Activated gamma-delta T cell treated with anti-CD3 and anti-CD28 coated beads, Interleukin-2, amount 50 U/mL, for 16 hours (primary cell): ENCODE data around the gene AKR1D1.
"Not testable (repeated sequence)": the region's sequence is repeated elsewhere in the genome, so short reads cannot be mapped to it uniquely, and the experiment has no call there.

ENCODE experiments used
- DNase-seq: peaks from one replicate; pipeline ENCODE4 v3.0.0-alpha.2; 2020; ENCODE audit warnings: low read depth

The AKR1D1 gene

DNA sequence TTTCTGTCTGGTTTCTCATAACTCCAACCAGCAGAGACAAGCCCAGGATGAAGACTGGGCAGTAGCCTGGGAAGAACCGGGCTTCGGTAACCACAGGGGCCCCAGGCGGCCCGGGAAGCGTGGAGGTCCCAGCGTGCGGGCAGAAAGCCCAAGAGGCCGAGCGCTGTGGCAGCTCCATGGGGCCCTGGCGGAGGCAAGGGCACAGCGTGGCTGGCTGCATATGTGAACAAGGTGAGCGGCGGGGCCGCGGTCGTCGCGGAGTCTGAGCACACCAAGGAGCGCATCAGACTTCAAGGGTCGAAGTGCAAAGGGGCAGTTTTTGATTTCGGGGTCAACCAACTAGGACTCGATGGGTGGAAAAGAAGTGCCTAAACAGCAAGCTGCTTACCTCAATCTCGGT is 45.9 kb downstream of the AKR1D1 start:
- DNase-seq, result no peak

- no peak for DNase-seq
Observed at GRCh38 chr7:138125119-138125518, 48.9 kb downstream of the AKR1D1 start.

DNA sequence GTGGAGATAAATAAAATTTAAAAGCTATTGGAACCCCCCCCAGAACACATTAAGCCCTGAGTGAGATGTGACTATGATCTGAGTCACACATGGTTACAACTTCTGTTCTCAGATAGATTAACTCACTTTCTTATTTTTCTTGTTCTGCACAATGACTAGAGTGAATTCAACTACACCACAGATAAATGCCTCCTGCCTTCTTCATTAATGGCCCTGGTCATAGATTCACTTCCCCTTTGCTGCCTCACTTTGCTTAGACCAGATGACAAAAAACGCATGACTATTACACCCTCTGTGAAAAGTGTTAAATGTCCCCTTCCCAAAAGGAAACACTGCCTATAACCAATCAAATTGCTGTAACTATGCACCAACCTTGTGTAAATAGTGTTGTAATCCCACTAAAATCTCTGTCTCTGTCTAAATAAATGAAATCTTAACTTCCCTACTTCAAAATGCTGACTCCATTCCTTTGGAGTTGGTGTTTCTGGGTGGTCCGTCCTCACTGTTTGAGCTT is 49.4 kb downstream of the AKR1D1 start:
- DNase-seq, result no peak

- DNase-seq, result no peak
Observed at GRCh38 chr7:138126928-138127327, 50.7 kb downstream of the AKR1D1 start.

DNA sequence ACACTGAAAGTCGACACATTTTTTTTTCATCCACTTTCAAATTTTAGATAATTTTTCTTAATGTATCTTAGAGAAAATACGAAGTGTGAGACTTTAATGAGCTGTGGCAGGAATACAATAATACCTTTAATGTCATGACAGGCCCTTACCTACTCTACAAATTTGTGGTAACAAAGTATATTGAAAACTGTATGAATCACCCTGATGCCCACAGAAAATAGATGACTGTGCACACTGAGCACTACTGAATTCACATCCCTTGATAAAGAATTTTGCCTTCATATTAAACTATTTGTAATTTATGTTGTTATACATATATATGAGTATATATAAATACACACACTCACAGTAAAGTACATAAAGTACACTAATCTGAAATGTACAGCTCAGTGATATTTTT is 51.7 kb downstream of the AKR1D1 start:
- no peak for DNase-seq

DNA sequence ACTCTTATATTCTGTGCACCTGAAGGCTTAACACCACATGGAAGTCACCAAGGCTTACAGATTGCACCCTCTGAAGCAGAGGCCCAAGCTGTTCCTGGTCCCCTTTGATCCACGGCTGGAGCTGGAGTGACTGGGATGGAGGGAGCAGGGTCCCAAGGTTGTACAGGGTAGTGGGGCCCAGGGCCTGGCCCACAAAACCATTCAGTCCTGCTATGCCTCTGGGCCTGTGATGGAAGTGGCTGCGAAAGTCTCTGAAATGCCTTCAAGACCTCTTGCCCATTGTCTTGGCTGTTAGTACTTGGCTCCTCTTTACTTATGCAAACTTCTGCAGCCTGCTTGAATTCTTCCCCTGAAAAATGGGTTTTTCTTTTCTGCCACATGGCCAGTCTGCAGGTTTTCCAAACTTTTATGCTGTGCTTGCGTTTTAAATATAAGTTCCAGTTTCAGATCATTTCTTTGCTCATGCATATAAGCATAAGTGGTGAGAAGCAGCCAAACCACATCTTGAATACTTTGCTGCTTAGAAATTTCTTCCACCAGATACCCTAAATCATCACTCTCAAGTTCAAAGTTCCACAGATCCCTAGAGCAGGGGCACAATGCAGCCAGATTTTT is 53.4 kb downstream of the AKR1D1 start:
- DNase-seq, result no peak

- DNase-seq, result no peak
Observed at GRCh38 chr7:138137423-138138171, 61.3 kb downstream of the AKR1D1 start.

DNA sequence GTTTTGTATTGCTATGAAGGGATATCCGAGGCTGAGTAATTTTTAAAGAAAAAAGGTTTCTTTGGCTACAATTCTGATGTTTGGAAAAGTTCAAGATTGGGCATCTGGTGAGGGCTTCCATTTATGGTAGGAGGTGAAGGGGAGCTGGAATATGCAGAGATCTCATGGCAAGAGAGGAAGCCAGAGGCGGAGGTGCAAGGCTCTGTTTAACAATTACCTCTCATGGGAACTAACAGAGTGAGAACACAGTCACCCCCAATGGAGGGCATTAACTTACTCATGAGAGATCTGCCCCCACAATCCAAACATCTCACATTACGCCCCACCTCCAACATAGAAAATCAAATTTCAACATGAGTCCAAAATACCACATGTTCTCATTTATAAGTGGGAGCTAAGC is 62.0 kb downstream of the AKR1D1 start:
- DNase-seq, result no peak

GRCh38 chr7:138142583-138143201 is 66.4 kb downstream of the AKR1D1 start:
- no peak for DNase-seq

- DNase-seq, result no peak
Observed at GRCh38 chr7:138144958-138145357, 68.7 kb downstream of the AKR1D1 start.

DNA sequence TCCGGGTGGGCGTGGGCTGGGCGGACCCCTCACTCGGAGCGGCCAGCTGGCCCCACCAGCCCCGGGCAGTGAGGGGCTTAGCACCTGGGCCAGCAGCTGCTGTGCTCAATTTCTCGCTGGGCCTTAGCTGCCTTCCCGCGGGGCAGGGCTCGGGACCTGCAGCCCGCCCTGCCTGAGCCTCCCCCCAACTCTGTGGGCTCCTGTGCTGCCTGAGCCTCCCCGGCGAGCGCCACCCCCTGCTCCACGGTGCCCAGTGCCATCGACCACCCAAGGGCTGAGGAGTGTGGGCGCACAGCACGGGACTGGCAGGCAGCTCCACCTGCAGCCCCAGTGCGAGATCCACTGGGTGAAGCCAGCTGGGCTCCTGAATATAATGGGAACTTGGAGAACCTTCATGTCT is 70.0 kb downstream of the AKR1D1 start:
- not testable (repeated sequence) for DNase-seq

GRCh38 chr7:138146757-138147734 is 70.8 kb downstream of the AKR1D1 start:
- DNase-seq, result not testable (repeated sequence)

GRCh38 chr7:138151731-138152577 is 75.7 kb downstream of the AKR1D1 start:
- no peak for DNase-seq

GRCh38 chr7:138154661-138155060 is 78.4 kb downstream of the AKR1D1 start:
- no peak for DNase-seq

GRCh38 chr7:138157702-138158101 is 81.4 kb downstream of the AKR1D1 start:
- DNase-seq, result no peak

DNA sequence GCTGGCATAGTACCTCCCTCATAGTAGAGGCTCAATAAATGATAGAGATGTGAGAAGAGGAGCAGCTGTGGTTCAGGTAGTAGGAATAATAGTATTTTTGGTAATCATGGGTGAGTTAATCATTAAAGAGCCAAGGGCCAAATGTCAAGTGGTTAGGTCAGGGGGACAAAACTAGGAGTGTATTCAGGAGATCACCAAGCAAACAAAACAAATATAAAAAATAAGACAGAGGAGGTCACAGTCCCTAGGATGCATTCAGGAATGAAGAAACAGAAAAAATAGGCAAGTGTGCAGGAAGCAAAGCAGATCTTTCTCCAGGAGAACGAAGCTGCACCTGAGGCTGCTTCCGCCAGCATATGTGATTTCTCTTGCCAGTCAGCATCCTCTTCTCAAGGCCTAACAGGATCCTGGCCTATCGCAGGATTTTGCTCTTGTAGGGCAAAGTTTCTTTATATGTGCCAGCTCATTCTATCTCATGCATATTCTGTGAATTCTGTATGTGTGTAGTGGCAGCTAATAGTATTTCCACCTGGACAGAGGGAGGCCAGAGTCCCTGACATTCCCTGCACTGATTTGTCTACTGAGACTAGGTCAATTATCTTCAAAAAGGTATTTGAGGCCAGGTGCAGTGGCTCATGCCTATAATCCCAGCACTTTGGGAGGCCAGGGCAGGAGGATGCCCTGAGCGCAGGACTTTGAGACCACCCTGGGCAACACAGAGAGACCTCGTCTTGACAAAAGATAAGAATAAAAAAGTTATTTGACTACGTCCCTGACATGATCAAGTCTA is 82.7 kb downstream of the AKR1D1 start:
- DNase-seq, result no peak

GRCh38 chr7:138161600-138162081 is 85.4 kb downstream of the AKR1D1 start:
- peak; percentile 42 for DNase-seq

- DNase-seq, result no peak
Observed at GRCh38 chr7:138162236-138162635, 86.0 kb downstream of the AKR1D1 start.

DNA sequence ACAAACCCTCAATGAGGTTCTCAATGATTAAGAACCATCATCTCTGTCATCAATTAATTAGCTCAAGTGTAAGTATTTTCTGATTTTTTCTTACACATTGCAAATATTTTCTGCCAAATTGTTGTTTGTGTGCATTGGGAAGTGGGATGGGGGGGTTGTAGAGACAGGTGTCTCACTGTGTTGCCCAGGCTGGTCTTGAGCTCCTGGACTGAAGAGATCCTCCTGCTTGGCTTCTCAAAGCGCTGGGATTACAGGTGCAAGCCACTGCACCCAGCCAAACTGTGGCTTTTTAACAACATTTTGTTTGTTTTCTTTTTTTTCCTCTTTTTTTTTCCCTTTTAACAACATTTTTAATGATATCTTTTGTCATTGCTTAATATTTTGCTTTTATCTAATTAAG is 87.5 kb downstream of the AKR1D1 start:
- DNase-seq, result no peak

GRCh38 chr7:138164804-138165203 is 88.5 kb downstream of the AKR1D1 start:
- DNase-seq, result no peak
